HL-60/S4 treated with retinoic acid at 250 ng/mL for 4 days and 3 days (cell line): ENCODE data around the gene DPF3.

Source experiments
- in situ Hi-C: fragments of 300-500 bp; cut with MboI; formaldehyde crosslinking; loops from 2 replicates; pipeline ENCODE4 v1.7.0; 2022; ENCODE audit warnings: low sequenced_read_pairs

DPF3 gene

DNA sequence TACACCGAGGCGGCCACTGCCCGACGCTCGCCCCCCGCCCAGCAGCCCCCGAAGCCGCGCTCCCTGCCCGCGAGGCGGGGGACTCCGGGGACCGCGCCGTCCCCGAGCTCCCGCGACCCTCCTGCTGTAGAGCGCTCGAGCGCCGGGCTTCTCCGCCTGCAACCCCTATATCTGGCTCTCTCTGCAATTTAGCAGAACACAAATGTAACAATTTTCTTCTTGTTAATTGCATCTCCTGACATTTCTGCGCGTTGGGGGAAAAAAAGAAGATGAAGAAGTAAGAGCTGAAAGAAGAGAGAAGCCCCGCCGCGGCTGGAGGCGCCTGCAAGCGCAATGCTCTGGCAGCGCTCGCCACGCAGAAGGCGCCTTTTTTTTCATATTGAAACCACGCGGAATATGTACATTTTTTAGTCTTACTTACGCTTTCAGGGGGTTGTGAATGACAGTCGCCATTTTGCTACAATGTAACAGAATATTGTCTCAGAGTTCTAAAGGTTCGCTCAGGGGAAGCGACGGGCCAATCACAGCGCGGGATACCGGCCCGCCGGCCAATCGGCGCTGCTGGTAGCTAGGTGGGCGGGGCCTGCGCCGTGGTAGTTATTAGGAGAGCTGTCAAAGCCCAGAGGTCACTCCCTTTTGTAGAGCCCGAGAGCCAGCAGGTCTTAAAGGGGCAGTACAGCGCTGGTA is at the start of gene DPF3:
Gene DPF3, minus strand, starts transcription at position 466 of the 687 bp plus-strand sequence. Its CDS starts 13 bp downstream, at position 453.
- in situ Hi-C loops = no loop called here

DNA sequence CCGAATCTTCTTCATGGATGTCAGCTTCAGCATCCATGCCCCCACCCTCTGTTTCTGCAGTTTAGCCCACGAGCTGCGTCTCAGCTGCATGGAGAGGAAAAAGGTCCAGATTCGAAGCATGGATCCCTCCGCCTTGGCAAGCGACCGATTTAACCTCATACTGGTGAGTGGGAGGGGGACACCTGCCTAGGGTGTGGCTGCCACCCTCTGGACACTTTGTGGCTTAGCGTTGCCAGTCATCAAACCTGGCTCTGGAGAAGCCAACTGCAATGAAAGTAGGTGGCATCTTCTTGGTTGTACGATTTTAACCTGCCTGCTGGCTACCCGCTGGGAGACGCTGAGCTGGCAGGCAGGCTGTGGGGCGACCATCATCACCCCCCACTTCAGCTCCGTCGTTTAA is 49.0 kb upstream of the DPF3 start:
- in situ Hi-C loops = loop anchor here (25.0 kb wide), 1 partner anchor 431 kb away; no protein-coding TSS in a partner anchor

DNA sequence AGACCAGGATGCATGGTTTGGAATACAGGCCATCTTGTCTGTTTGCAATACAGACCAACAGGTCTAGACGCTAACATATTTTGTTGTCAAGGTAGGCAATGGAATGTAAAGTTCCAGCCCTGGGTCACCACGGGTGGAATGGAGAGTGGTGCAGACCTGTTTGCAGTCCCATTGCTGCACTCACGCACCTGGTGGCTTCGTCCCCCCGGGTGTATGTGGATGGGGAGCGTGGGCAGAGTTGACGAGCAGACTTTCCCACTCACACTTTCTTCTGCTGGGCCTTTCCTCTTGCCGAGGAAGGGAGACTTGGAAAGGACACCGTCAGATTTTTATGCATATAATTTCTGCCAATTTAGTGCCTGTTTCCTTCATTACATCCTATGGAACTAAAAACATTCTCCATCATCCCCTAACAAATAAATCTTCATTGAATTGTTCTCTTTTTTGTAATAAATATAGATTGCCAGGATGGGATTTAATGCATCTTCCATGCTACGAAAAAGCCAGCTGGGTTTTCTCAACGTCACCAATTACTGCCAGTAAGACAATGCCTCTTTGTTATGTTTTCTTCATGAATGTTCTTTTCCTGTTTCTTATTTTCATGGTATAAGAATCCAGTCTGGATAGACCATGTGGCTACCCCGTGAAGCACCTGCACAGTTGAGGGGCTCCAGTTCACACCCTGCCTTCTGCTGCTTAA is 47.5 kb upstream of the DPF3 start:
- in situ Hi-C loops = loop anchor here (25.0 kb wide), 1 partner anchor 429 kb away; no protein-coding TSS in a partner anchor

DNA sequence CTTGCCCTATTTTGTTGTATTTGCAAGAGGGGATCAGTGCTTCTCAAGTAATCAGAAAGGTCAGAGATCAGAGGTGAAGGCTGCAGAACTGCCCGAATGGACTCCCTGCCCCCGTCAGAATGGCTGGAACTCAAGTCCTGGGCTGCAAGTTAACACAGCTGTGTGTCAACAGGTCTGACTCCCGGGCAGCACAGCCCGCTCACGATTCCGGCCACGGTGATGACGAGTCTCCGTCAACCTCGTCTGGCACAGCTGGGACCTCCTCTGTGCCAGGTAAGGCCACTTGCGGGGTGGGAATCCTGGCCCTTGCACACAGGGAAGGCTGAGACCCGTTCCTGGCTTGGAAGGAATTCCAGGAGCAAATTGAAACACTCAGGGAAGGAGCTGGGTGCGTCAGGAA is 45.7 kb upstream of the DPF3 start:
- in situ Hi-C loops = loop anchor here (25.0 kb wide), 1 partner anchor 427 kb away; no protein-coding TSS in a partner anchor

DNA sequence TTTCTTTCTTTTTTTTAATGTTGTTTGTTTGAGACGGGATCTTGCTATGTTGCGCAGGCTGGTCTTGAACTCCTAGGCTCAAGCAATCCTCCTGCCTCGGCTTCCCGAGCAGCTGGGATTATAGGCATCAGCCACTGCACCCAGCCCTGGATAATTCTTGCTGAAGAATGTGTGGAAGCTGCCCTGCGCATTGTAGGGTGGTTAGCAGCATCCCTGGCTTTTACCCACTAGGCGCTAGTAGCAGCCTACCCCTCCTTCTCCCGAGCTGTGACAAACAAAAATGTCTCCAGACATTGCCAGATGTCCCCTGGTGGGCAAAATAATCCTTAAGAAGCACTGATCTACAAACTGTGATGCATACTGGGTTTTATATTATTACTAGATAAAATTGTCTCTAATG is 39.0 kb upstream of the DPF3 start:
- in situ Hi-C loops = loop anchor here (25.0 kb wide), 1 partner anchor 421 kb away; no protein-coding TSS in a partner anchor

DNA sequence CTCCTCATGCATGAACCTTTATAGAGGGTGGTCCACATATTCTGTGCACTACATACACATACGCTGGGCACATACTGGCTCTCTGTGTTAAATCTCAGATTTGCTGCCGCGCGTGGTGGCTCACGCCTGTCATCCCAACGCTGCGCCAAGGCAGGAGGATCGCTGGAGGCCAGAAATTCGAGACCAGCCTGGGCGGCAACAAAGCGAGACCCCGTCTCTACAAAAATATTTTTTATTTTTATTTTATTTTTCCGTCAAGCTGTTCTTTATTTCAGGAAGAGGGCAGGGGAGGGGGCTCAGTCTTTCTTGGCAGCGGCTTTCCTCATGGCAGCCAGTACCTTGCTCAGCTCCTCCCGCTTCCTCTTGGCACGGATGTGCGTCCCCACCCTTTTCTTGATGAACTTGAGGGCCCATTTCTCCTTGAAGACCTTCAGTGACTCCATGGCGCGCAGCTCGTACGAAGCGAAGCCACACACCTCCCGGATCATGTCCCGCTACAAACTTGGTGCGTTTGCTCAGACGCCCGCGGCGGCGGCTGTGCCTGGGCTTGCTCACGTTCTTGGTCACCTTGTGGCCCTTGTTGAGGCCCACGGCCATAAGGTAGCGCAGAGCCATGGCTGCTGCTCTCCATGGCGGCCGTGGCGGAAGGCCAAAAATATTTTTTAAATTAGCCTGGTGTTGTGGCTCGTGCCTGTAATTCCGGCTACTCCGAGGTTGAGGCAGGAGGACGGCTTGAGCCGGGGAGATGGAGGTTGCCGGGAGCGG is 35.6 kb upstream of the DPF3 start:
- in situ Hi-C loops = loop anchor here (25.0 kb wide), 1 partner anchor 417 kb away; no protein-coding TSS in a partner anchor

DNA sequence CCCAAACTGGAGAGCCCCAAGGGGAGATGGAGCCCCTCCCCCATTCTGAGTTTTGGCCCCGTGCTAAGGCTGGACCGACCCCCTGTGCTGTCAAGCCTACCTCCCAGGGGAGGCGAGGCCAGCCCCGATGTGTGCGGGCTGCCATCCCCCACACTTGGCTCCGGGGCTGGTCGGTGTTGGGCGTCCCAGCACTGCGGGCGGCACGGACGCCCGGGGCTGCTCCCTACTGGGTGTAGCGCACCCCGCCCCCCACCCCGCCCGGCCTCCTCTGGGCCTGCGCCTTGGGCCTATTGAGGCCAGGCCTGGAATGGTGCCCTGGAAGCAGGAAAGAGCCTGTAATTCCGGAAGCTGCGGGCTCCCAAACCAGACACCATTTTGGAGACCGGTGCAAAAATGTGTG is 35.0 kb upstream of the DPF3 start:
- in situ Hi-C loops = loop anchor here (25.0 kb wide), 1 partner anchor 417 kb away; no protein-coding TSS in a partner anchor

DNA sequence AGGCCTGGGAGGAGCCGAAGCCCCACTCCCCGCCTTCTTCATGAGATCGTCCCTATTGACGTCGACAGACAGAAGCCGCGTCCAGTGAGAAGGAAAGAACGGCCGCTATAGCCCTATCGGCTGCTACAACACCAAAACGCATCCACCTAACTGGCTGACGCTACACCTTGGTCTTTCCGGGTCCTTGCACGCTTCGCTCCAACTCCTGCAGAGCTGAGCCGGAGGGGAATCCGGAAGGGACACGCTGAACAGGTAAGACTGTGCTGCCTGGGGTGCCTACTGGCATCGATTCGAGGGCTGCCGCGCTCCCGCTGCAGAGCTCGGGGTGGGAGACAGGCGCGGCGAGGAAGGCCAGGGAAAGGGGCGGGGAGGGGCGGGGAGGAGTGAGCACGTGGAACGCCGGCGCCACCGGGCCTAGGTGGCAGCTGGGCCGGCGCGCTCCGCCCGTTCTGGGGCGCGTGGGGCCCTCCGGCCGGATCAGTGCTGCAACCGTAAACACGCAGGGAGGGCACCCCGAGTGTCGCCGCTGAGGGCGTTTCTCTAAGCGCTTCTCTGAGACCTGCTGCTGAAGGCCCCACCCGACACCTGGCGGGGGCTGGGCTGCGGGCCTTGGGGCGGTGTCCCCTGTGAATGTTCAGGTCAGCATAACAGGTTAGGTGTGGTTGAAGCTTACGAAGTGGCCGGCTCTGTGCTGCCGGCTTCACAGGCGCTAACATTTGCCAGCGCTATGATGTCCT is 32.6 kb upstream of the DPF3 start, which contains the start of gene DCAF4:
Gene DCAF4, plus strand, starts transcription at position 173 of the 737 bp plus-strand sequence. CDS start 11,515 bp downstream, outside the sequence.
- in situ Hi-C loops = loop anchor here (25.0 kb wide), 1 partner anchor 414 kb away; no protein-coding TSS in a partner anchor

DNA sequence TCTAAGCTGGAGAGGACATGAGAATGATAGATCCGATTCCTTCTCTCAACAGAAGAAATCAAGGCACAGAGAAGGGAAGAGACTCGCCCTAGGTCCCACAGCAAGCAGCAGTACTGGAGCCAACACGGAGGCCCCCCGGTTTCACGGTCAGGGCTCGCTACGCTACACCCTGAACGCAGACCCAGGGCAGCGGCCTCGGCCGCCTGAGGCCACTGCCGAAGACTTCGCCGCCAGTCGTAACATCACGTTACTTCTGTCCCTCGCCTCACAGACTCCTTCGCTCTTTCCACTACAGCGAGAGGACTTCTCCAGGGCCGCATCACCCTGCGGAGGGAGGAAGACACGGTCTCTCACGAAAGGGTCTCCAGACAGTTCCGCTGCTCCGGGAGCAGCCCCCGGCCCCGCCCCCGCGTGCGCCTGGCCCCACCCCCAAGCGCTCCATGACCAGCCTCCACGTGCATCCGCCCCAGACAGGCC is 32.0 kb upstream of the DPF3 start:
- in situ Hi-C loops = loop anchor here (25.0 kb wide), 1 partner anchor 414 kb away; no protein-coding TSS in a partner anchor

DNA sequence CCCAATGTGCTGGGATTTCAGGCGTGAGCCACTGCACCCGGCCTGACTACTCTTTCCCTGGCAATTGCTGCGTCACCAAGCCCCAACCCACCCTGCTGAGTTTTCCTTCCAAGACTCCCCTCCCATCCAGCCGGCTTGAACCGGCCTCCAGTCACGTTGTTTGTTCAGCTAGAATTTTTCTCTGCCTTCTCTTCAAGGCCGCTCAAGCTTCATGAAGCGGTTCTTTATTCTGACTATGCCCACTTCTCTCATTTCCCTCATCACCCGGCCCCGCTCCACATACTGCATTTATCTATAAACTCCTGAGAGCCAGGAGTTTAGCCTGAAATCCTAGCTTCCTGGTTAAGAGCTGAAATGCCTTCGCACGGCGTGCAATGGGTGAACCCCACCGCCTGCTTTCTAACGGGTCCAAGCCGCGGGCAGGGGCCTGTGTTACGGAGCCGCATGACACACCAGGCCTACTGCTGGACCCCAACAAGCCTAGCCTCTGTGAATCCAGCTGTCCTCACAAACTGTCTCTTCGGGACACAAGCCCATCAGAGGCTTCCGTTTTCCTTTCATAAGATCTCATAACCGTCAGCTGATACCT is 31.4 kb upstream of the DPF3 start:
- in situ Hi-C loops = loop anchor here (25.0 kb wide), 1 partner anchor 413 kb away; no protein-coding TSS in a partner anchor

DNA sequence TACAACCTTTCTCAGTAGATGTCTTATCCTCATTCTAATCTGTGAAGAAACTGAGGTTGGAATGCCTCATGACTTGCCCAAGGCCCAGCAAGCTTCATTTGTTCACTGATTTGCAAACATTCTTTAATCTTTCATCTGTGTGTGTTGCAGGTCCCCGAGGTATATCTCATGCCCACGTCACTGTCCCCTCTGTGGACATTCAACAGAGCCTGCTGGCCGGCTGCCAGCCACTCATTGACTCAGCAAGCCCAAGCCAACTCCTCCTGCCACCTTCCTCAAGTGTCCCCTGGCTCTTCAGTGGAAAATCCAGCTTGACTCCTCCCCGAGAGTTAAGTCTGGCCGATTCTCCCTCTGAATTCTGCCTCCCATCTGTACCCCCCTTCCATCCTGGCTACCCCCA is 30.4 kb upstream of the DPF3 start:
- in situ Hi-C loops = no loop called here

DNA sequence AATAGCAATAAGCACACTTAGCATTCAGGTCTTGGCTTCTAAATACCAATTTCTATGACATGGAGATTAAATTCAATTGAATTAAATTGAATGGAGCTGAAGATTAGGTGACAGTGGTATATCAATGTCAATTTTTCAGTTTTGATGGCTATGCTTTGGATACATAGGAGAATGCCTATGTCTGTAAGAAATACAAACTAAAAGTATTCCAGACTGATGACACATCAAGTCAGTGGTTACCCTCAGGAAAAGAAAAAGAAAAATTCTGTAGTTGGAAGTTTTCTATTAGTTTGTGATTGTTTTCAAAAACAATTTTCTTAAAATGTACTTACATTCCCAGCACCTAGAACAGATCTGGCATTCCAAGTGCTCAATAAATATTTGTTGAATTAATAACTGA is 27.5 kb upstream of the DPF3 start:
- in situ Hi-C loops = no loop called here

DNA sequence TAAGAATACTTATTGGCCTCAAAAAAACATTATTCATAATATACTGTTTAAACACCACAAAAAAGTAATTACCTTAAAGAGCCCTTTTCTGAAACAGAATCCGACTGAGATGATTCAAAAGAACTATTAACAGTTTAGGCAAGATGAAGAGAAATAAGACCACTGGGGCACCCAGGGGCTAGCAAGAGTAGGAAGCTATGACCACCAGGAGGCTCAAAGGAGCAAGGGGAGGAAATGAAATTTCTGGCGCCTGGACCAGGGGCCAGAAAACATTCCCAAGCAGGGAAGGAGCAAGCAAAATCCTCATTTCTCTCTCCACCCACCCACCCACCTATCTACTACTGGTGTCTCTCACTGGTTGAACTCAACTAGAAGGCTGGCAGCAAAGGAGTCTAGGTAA is 26.1 kb upstream of the DPF3 start:
- in situ Hi-C loops = no loop called here

DNA sequence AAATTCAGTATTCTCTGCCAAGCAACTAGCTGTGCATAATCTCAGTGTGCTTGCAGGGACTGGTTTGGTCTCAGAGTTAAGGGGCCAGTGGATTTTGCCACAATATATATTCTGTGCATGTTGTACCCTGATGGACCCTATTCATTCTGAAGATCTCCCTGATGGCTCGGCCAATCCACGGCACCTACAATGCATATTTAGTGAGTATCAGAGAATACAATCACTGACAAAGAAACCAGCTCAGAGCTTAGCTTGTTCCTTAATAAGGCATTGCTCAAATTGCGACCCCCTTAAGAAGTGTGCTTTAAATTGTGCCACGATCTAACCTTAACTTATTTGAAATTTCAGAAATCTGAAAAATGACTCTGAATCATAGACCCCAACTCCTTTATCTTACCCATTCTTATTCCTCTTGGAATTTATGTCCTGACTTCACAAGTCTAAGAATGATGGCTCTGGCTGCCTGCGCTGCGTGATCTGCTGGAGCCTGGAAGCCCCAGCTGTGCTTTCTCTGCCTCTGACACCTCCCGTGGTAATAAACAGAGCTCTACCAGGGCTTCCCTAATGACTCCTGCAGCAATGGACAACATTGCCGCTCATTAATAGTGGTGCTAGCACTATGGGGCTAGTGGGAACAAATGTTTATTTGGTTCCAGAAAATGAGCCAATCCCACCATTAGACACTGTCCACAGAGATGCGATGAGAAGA is 23.3 kb upstream of the DPF3 start:
- in situ Hi-C loops = no loop called here

DNA sequence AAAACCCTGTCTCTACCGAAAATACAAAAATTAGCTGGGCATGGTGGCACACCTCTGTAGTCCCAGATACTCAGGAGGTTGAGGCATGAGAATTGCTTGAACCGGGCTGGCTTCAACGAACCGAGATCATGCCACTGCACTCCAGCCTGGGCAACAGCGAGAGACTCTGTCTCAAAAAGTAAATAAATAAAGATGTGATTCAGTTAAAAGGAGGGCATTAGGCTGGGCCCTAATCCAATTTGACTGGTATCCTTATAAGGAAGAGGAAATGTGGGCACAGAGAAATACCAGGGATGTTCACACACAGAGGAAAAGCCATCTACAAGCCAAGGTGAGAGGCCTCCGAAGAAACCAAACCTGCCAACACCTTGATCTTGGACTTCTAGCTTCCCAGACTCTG is 22.3 kb upstream of the DPF3 start:
- in situ Hi-C loops = no loop called here

DNA sequence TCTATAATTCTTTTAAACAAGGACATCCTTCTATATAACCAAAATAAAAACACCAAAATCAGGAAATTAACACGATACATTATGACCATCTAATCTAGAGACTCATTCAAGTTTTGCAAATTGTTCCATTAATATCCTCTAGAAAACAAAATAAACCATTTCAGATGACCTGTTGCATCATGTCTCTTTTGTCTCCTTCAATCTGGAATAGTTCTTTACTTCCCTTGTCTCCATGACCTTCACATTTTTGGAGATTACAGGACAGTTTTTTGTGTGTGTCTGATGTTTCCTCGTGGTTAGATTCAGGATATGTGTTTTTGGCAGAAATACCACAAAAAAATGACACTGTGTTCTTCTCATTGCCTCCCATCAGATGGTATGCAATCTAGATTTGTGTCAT is 19.9 kb upstream of the DPF3 start:
- in situ Hi-C loops = no loop called here

DNA sequence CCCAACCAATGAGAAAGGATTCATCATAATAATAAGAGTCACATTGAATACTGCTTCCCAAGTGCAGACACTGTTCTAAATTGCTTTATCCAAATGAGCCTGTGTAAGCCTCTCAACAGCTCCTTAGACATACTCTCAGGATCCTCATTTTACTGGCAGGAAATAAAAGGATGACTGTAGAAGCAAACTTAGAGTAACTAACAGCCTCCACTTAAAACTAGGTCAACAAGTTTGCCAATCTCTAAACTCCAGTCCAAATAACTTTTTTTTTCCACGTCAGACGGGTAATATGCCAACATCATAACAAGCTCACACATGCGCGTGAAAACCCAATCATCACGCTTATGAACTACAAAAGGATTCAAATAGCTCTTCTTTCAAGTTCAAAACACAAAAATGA is 15.3 kb upstream of the DPF3 start:
- in situ Hi-C loops = no loop called here

DNA sequence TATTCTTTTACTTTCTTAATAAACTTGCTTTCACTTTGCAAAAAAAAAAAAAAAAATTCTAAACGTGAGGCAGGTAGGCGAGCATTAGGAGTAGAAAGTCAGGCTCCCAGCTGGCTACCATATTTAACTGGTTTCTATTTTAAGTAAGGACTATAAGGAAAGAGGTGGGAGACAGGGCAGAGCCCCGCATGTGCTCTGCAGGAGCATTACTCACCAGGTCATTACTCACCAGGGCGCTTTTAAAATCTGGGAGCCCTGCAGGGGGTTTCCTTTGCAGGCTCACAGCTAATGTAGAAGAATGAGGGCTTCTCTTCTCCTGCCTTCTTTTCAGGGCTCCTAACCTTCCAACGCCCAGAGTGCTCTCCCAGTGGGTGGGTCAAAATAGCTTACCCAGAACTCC is 14.0 kb upstream of the DPF3 start:
- in situ Hi-C loops = no loop called here

DNA sequence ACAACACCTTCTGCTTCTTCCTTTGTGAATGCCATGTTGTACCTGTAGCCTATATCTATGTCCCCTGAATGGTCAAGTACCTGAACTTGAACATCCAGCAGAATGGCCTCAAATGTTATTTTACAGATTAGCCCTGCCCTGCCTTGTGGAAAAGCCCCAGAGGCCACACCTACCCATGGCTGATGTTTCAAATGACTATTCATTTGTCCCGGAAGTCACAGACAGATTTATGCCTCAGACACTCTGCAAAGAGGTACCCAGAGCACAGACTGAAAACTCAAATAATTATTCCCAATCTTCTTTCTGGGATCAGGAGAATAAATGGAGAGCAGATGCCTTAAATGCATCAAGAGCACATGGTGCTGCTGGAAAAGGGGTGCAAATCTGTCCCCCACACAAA is 13.0 kb upstream of the DPF3 start:
- in situ Hi-C loops = no loop called here
